Naive B cell (primary cell): ENCODE results near the gene CXCL9. TPM values are rescaled to one million over a fixed set of nuclear protein-coding genes. Genes with fewer than 3 reads are reported as not detected.

Experiments used
- ATAC-seq, 2 donors: fragments of 150-1000 bp; cut with Tn5 transposase; 2 replicates each; pipeline ENCODE4 v1.10.0; 2021; ENCODE audit warnings: low read depth in 2 of 2, mild to moderate bottlenecking in 2 of 2, moderate library complexity in 2 of 2
- DNase-seq: peaks from one replicate; pipeline ENCODE4 v3.0.0; 2022
- H3K27ac Mint-ChIP-seq, 6 donors: one replicate each; pipeline ENCODE4 v1.8.0; 2020 to 2022; ENCODE audit warnings: mild to moderate bottlenecking in 6 of 6, mixed read lengths in 6 of 6, moderate library complexity in 5 of 6, inconsistent platforms in 2 of 6
- H3K27me3 Mint-ChIP-seq, 3 donors: one replicate each; pipeline ENCODE4 v1.8.0; 2021 to 2022; ENCODE audit warnings: mixed read lengths in 3 of 3, mild to moderate bottlenecking in 1 of 3
- H3K36me3 Mint-ChIP-seq, 2 donors: one replicate each; pipeline ENCODE4 v1.8.0; 2020 to 2022; ENCODE audit warnings: mixed read lengths in 2 of 2, inconsistent platforms in 1 of 2, mild to moderate bottlenecking in 1 of 2
- H3K4me1 Mint-ChIP-seq, 3 donors: one replicate each; pipeline ENCODE4 v1.8.0; 2020 to 2022; ENCODE audit warnings: mixed read lengths in 3 of 3, inconsistent platforms in 1 of 3, mild to moderate bottlenecking in 1 of 3, moderate library complexity in 1 of 3
- H3K4me3 Mint-ChIP-seq, 8 donors: one replicate each; pipeline ENCODE4 v1.8.0; 2020 to 2022; ENCODE audit warnings: mild to moderate bottlenecking in 8 of 8, mixed read lengths in 8 of 8, moderate library complexity in 8 of 8, inconsistent platforms in 2 of 8
- H3K9me3 Mint-ChIP-seq, 7 donors: one replicate each; pipeline ENCODE4 v1.8.0; 2020 to 2022; ENCODE audit warnings: mixed read lengths in 7 of 7, mild to moderate bottlenecking in 5 of 7, inconsistent platforms in 2 of 7, moderate library complexity in 1 of 7
- polyA plus RNA-seq, 6 donors: library from polyadenylated mRNA; unstranded; fragments of 300-500 nt; fragmentation: Illumina TruSeq; gene quantifications; one replicate each; pipeline ENCODE4 v1.2.3, GENCODE V29; 2021; ENCODE audit warnings: low read depth in 6 of 6

The CXCL9 gene
- polyA plus RNA-seq, 6 donors from 2014 or later, result not detected

GRCh38 chr4:76028350-76028765 lies 21.0 kb upstream of the CXCL9 start:
- peak overlapping the region in 7 of 8 donors; percentile 2 to 70 (median 31) for H3K4me3 Mint-ChIP-seq
- peak overlapping the region in 4 of 6 donors; percentile 27 to 77 (median 58) for H3K27ac Mint-ChIP-seq
- peaks cover 0 to 11% (median 0%) of the 10 kb centered on the region in 3 donors for H3K27me3 Mint-ChIP-seq
- H3K4me1 Mint-ChIP-seq, result peaks cover 17 to 33% (median 21%) of the 10 kb centered on the region in 3 donors
- DNase-seq, result peak; percentile 12
- no peaks in the 10 kb centered on the region for H3K36me3 Mint-ChIP-seq
- peak; percentile 32 to 51 for ATAC-seq
- H3K9me3 Mint-ChIP-seq, result no peaks in the 10 kb centered on the region

- H3K27ac Mint-ChIP-seq, result peak overlapping the region in 3 of 6 donors; percentile 22 to 34 (median 29)
- H3K4me1 Mint-ChIP-seq, result peaks cover 23 to 31% (median 27%) of the 10 kb centered on the region in 3 donors
- peak overlapping the region in 5 of 8 donors; percentile 3 to 70 (median 47) for H3K4me3 Mint-ChIP-seq
- peaks cover 0 to 2% (median 0%) of the 10 kb centered on the region in 7 donors for H3K9me3 Mint-ChIP-seq
- DNase-seq, result no peak
- peak in 1 of 2 donors; percentile 22 for ATAC-seq
- H3K36me3 Mint-ChIP-seq, result no peaks in the 10 kb centered on the region
- no peaks in the 10 kb centered on the region for H3K27me3 Mint-ChIP-seq
These were observed 16.8 kb upstream of the CXCL9 start for GRCh38 chr4:76024065-76024464.

- H3K27me3 Mint-ChIP-seq, result no peaks in the 10 kb centered on the region
- no peaks in the 10 kb centered on the region for H3K36me3 Mint-ChIP-seq
- H3K9me3 Mint-ChIP-seq, result peaks cover 0 to 2% (median 0%) of the 10 kb centered on the region in 7 donors
- peak; percentile 76 to 86 for ATAC-seq
- peak within 1 kb of the TSS in 5 of 8 donors; percentile 3 to 70 (median 47) for H3K4me3 Mint-ChIP-seq
- peak within 1 kb of the TSS in 4 of 6 donors; percentile 22 to 84 (median 35) for H3K27ac Mint-ChIP-seq
- peaks cover 18 to 26% (median 23%) of the 10 kb centered on the region in 3 donors for H3K4me1 Mint-ChIP-seq
- peak; percentile 9 for DNase-seq
These were observed 16.1 kb upstream of the CXCL9 start, which contains the start of gene CXCL10 for GRCh38 chr4:76023389-76023788. Gene CXCL10, minus strand, starts transcription at chr4:76023497. Its CDS starts 66 bp downstream, at chr4:76023431.

GRCh38 chr4:76022677-76023076 lies 15.4 kb upstream of the CXCL9 start:
- Mint-ChIP-seq H3K4me3 (peak overlapping the region in 1 of 8 donors; percentile 8), H3K36me3 (no peaks in the 10 kb centered on the region), H3K27ac (no peak overlapping the region), H3K27me3 (no peaks in the 10 kb centered on the region), H3K9me3 (peaks cover 0 to 2% (median 0%) of the 10 kb centered on the region in 7 donors), H3K4me1 (peaks cover 16 to 23% (median 20%) of the 10 kb centered on the region in 3 donors)
- DNase-seq (no peak), ATAC-seq (no peak)

- Mint-ChIP-seq H3K9me3 (peaks cover 0 to 2% (median 0%) of the 10 kb centered on the region in 7 donors), H3K36me3 (no peaks in the 10 kb centered on the region), H3K4me3 (no peak overlapping the region), H3K27ac (no peak overlapping the region), H3K27me3 (no peaks in the 10 kb centered on the region), H3K4me1 (peaks cover 16 to 23% (median 20%) of the 10 kb centered on the region in 3 donors)
- no peak for DNase-seq
- no peak for ATAC-seq
These were observed 14.7 kb upstream of the CXCL9 start for GRCh38 chr4:76022031-76022430.

DNA sequence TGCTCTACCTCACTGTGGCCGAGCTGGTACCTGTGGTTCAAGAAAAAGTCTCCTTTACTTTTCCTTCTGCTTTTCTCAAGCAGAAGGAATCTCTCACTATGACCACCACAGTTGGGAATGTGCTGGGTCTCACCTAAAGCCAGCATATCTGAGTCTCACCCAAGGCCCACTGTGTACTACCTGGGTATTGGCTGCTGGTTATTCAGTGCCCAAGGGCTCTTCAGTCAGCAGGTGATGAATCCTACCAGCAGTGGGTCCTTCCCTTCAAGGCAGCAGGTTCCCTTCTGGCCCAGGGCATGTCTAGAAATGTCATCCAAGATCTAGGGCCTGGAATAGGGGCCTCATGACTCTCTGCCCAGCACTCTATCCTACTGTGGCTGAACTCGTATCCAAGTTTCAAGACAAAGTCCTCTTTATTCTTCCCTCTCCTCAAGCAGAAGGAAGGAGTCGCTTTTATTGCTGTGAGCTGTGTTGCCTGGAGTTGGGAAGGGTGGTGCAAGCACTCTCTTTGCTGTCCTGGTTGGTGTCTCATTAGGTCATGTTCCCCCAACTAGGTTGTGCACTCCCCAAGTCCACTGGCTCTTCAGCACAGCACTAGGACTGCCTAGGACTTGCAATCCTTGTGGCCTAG lies 9.9 kb upstream of the CXCL9 start:
- peaks cover 6 to 22% (median 12%) of the 10 kb centered on the region in 3 donors for H3K4me1 Mint-ChIP-seq
- peaks cover 0 to 2% (median 0%) of the 10 kb centered on the region in 7 donors for H3K9me3 Mint-ChIP-seq
- H3K36me3 Mint-ChIP-seq, result no peaks in the 10 kb centered on the region
- no peak overlapping the region for H3K27ac Mint-ChIP-seq
- ATAC-seq (no peak), DNase-seq (no peak)
- H3K4me3 Mint-ChIP-seq, result no peak overlapping the region
- no peaks in the 10 kb centered on the region for H3K27me3 Mint-ChIP-seq

GRCh38 chr4:76016393-76016792 lies 9.1 kb upstream of the CXCL9 start:
- ATAC-seq, result no peak
- H3K27me3 Mint-ChIP-seq, result no peaks in the 10 kb centered on the region
- peaks cover 6 to 30% (median 13%) of the 10 kb centered on the region in 3 donors for H3K4me1 Mint-ChIP-seq
- DNase-seq, result no peak
- H3K4me3 Mint-ChIP-seq, result peak overlapping the region in 1 of 8 donors; percentile 26
- H3K36me3 Mint-ChIP-seq, result no peaks in the 10 kb centered on the region
- H3K9me3 Mint-ChIP-seq, result peaks cover 0 to 2% (median 0%) of the 10 kb centered on the region in 7 donors
- H3K27ac Mint-ChIP-seq, result peak overlapping the region in 1 of 6 donors; percentile 96

GRCh38 chr4:76013540-76013939 lies 6.2 kb upstream of the CXCL9 start:
- Mint-ChIP-seq H3K4me1 (peaks cover 6 to 31% (median 13%) of the 10 kb centered on the region in 3 donors), H3K9me3 (no peaks in the 10 kb centered on the region), H3K4me3 (no peak overlapping the region), H3K27ac (peak overlapping the region in 1 of 6 donors; percentile 8), H3K36me3 (no peaks in the 10 kb centered on the region), H3K27me3 (no peaks in the 10 kb centered on the region)
- ATAC-seq (no peak), DNase-seq (no peak)

DNA sequence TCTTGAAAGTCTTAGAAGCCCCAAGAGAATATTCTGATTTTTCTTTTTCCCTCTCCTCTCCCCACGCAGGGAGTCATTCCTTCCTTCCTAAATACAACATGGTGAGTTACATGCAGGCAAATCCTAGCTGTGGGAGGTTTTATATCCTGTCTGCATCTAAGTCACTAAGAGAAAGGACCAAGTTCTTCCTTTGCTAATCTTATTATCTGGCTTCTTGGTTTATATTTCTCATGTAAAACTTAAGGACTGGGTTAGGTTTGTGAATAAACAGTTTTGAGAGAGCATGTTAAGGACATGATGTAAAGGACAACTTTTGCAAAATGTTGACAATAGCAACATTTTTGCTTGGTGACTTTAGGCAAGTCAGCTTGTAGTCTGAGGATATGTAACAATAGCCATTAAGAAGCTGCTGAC lies 5.1 kb upstream of the CXCL9 start:
- Mint-ChIP-seq H3K27me3 (peaks cover 0 to 4% (median 0%) of the 10 kb centered on the region in 3 donors), H3K4me1 (peaks cover 6 to 31% (median 13%) of the 10 kb centered on the region in 3 donors), H3K27ac (peak overlapping the region in 2 of 6 donors; percentile 4 to 65), H3K4me3 (peak overlapping the region in 2 of 8 donors; percentile 32 to 65), H3K9me3 (no peaks in the 10 kb centered on the region), H3K36me3 (no peaks in the 10 kb centered on the region)
- no peak for ATAC-seq
- DNase-seq, result no peak

- H3K36me3 Mint-ChIP-seq, result no peaks in the 10 kb centered on the region
- DNase-seq (no peak), ATAC-seq (peak in 1 of 2 donors; percentile 80)
- peaks cover 0 to 4% (median 0%) of the 10 kb centered on the region in 3 donors for H3K27me3 Mint-ChIP-seq
- peak overlapping the region in 2 of 6 donors; percentile 4 to 65 for H3K27ac Mint-ChIP-seq
- peak overlapping the region in 2 of 8 donors; percentile 32 to 65 for H3K4me3 Mint-ChIP-seq
- H3K9me3 Mint-ChIP-seq, result no peaks in the 10 kb centered on the region
- H3K4me1 Mint-ChIP-seq, result peaks cover 6 to 31% (median 13%) of the 10 kb centered on the region in 3 donors
These were observed 4.5 kb upstream of the CXCL9 start for GRCh38 chr4:76011700-76012387.

DNA sequence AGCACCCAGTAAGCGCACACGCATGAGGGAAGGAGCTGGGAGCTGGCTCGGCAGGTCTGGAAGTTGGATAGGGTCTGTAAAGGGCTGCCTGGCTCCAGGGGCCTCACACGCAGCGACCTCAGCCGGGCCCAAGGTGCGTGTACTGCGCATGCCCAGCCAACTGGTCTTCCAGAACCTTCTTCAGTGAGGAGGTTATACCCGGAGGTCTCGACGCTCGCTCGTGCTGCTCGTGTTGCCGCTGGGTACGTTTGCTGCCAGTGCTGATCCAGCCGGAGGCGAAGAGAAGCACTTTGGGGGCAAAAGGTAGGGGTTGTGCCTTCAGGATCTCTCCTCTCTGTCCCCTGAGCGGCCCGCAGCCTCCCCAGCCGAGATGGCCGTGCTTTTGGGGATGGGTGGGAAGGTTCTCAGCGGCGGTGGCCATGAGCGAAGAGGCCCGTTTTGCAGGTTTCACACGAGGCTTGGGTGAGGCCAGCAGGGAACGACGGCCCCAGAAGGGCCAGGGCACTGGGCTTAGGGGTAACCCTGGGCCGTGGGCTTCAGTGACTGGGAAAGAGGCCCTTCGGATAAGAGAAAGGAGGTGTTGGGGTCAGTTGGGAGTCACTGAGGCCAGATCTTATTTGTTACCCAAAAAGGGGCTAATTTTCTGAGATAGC lies 3.8 kb upstream of the CXCL9 start:
- peak overlapping the region in 1 of 6 donors; percentile 85 for H3K27ac Mint-ChIP-seq
- H3K9me3 Mint-ChIP-seq, result no peaks in the 10 kb centered on the region
- peak overlapping the region in 1 of 8 donors; percentile 72 for H3K4me3 Mint-ChIP-seq
- H3K27me3 Mint-ChIP-seq, result peaks cover 0 to 4% (median 0%) of the 10 kb centered on the region in 3 donors
- peaks cover 6 to 31% (median 13%) of the 10 kb centered on the region in 3 donors for H3K4me1 Mint-ChIP-seq
- no peak for ATAC-seq
- DNase-seq, result no peak
- H3K36me3 Mint-ChIP-seq, result no peaks in the 10 kb centered on the region

GRCh38 chr4:76010576-76010975 lies 3.3 kb upstream of the CXCL9 start:
- DNase-seq, result no peak
- no peaks in the 10 kb centered on the region for H3K36me3 Mint-ChIP-seq
- H3K27ac Mint-ChIP-seq, result peak overlapping the region in 3 of 6 donors; percentile 14 to 77 (median 34)
- peak overlapping the region in 1 of 8 donors; percentile 48 for H3K4me3 Mint-ChIP-seq
- no peaks in the 10 kb centered on the region for H3K9me3 Mint-ChIP-seq
- no peak for ATAC-seq
- H3K27me3 Mint-ChIP-seq, result peaks cover 0 to 4% (median 0%) of the 10 kb centered on the region in 3 donors
- peaks cover 6 to 26% (median 13%) of the 10 kb centered on the region in 3 donors for H3K4me1 Mint-ChIP-seq

DNA sequence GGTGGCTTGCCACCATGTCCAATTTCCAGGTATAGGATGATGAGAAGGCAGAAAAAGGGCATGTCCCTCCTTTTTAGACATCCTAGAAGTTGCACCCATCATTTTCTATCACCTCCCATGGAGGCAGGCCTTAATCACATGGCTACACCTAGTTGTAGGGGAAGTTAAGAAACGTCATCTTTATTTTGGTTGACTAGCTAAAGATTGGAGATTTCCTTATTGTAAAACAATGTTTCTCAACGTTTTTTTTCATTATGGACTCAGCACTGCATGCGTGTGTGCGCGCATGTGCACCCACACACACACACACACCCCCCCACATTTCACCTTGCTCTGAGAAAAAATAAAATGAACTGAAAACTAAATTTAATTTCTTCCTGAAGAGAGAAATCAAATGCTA lies 2.0 kb upstream of the CXCL9 start:
- H3K36me3 Mint-ChIP-seq, result no peaks in the 10 kb centered on the region
- no peak for ATAC-seq
- H3K27me3 Mint-ChIP-seq, result peaks cover 0 to 4% (median 0%) of the 10 kb centered on the region in 3 donors
- H3K4me1 Mint-ChIP-seq, result peaks cover 0 to 17% (median 4%) of the 10 kb centered on the region in 3 donors
- H3K27ac Mint-ChIP-seq, result no peak overlapping the region
- H3K4me3 Mint-ChIP-seq, result no peak overlapping the region
- no peaks in the 10 kb centered on the region for H3K9me3 Mint-ChIP-seq
- no peak for DNase-seq
